ENCODE results near the gene MYL9.
"Not testable (repeated sequence)": the region's sequence is repeated elsewhere in the genome, so short reads cannot be mapped to it uniquely, and the experiment has no call there.

Gene MYL9

DNA sequence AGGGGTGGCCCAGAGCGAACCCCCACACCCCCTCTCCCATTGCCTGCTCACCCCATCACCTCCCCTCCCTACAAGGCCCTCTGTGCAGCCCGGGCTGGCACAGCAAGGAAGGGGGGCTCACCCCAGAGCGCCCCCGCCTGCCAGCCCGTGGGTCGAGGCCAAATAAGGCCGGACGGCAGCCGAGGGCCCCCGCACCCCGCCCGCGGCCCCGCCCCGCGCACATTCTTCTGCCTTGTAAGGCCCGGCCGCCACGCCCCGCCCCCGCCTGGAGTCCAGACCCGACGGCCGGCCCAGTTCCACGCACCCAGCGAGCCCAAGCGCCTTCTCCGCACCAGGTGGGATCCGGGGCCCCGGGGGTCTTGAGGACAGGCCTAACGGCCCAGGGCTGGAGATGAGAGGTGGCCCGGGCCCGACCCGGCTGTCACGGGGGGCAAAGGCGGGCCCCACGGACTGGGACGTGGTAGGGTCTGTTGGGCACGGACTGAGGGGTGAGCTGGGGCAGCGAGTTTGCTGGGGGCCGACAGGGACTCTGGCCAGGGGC is at the start of gene MYL9:
Gene MYL9 (plus strand): TSS at position 293 of the 541 bp plus-strand sequence. CDS start 3,366 bp downstream, outside the sequence.
- in situ Hi-C loops (cut with MboI; ENCODE audit: low sequenced_read_pairs) = no loop called here

DNA sequence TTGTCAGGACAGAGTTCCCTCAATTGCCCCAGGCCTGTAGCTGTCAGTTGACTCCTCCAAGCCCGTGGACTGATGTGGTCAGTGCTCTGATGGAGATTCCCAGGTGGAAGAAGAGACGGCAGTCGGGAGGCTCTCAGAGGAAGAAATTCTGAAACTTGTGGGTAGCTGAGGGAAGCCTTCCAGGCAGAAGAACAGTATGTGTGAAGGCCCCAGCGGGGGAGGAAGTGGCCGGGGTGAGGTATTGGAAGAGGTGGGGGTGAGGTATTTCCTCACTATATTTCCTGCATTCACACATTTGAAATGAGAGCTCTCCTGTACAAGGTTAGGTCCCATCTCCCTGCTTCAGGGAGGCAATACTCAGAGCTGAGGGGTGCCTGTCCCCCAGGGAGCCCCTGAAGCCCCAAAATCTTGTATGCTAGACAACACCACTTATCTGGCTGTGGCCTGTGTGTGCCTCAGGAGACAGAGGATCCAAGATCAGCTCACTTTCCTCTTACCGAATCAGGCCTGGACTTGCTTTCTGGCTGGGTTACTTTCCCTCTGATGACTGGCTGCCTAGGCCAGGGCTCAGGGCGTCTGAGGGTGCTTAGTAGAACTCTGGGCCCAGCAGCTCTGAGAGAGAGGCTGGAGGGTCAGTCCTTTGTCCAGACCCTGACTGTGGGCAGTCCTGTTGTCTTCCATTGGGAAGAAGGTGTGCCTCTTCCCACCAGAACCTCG is 49.3 kb upstream of the MYL9 start:
- in situ Hi-C loops (cut with MboI; ENCODE audit: low sequenced_read_pairs) = no loop called here

DNA sequence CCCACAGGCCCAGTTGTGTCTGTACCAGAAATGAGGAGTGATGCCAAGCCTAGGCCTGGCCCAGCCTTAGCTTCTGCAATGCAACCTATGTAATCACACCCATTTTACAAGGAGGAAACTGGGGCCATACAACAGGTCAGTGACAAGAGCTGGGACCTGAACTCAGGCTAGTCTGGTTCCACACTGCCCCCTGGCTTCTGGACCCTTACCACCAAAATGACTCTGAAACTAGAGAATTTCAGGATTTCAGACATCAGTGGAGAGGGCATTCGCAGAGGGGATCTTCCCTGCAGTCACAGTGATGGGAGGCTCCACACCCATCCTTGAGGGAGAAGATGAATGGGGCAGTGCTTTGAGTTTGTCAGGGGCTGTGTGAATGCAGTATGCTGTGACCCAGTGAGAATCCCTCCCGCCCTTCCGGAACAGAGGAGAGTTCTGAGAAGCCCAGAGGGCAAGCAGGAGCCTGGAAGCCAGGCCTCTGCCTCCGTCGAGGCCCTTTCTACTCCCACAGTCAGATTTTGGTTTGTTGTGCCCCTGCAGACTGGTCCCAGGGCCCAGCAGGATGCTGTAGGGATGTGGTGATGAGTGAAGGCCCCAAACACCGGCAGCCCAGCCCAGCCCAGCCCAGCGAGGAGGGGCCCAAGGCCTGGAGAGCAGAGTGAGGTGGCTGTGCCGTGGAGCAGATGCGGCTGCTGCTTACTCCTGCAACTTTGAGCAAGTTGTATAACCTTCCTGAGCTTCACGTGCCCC is 48.1 kb upstream of the MYL9 start:
- in situ Hi-C loops (cut with MboI; ENCODE audit: low sequenced_read_pairs) = no loop called here

DNA sequence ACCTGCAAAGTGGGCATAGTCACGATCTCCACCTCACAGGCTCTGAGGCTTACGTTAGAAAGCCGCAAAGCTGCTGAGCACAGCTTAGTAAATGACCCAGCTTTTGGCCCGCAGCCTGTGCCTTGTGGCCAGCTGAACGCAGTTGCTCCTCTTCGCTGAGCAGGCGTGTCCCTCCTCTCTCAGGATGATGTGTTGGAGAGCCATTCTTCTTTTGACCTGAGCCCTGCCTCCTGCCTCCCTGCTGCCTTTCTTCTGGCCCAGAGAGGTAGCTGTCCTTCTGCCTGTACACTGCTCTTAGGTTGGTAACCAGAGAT is 47.6 kb upstream of the MYL9 start:
- in situ Hi-C loops (cut with MboI; ENCODE audit: low sequenced_read_pairs) = no loop called here

DNA sequence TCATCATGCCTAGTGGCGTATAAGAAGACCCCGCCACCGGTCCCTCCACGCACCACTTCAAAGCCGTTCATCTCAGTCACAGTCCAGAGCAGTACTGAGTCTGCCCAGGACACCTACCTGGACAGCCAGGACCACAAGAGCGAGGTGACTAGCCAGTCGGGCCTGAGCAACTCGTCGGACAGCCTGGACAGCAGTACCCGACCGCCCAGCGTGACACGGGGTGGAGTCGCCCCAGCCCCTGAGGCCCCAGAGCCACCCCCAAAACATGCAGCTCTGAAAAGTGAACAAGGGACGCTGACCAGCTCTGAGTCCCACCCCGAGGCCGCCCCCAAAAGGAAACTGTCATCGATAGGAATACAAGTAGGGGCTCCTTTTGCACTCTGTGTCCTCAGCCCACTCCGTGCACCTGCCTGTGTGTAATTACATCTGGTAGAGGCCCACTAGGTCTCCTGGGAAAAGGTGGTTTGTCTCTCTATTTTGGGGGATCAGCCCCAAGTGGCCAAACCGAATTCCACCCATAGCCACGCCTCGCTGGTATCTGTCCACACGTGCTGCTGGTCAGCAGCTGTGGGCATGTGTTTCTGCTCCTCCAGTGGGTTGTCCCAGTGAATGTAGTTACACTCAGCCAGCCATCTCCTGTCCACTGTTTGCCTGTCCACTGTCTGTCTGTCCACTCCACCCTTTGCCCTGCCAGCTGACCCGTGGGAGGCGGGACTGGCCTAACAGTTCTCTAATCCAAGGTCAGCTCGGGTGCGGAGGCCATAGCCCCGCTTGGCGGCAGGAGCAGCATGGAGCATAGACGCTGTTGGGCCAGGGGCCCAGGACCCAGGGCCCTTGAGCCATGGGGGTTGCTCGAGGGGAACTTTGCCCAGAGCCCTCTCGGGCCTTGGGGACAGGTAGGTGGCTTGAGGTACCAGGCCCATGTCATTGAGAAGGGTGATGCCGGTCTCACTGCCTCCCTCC is 44.3 kb upstream of the MYL9 start:
- in situ Hi-C loops (cut with MboI; ENCODE audit: low sequenced_read_pairs) = no loop called here

DNA sequence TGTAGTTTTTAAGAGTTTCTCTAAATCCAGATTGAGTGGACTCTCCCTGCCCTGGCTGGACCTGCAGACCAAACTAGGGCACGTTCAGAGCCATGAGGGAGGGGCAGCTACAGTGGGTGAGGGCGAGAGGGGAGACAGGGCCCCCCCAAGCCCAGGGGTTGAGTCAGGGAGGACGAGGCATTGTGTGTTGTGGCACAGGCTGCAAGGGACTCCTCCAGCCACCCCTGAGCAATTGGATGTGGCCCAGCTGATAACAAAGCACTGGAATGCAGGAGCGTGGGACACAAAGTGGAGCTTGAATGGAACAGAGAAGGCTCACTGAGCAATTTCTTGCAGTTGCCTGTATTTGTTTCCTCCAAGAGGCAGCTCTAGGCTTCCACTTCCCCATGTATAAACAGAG is 43.5 kb upstream of the MYL9 start:
- in situ Hi-C loops (cut with MboI; ENCODE audit: low sequenced_read_pairs) = no loop called here

DNA sequence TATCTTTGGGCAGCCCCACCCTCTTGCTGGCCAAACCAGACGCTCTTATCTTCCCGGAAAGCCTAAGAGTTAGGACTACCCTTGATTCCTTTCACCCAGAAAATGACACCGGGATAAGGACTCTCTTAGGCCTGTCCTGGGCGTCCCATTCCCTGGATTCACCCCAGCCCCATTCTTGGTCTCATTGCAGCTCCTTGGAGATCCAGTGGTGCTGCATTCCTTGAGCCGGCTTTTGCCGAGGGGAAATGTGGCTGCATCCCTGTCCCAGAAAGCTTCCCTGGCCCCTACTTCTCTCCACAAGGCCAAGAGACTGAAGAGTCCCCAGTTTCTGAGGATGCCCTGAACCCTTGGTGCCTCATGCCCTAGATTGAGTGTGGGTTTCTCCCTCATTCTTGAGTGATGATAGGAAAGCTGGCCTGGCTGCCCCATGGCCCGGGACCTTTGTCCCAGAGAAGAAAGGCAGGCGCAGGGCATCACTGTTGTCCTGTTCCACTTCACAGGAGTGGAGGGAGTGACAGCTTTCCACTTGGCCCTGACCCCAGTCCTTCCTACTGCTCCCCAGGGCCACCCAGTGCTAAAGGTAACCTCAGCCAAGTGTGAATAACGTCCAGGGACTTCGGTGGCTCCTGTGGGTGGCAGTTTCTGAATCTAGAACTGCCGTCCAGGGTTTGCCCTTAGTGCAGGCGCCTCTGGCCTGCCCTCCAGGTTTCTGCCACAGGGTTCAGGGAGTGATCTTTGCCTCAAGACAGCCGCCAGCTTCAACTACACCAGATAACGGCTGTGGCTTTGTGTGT is 42.7 kb upstream of the MYL9 start:
- in situ Hi-C loops (cut with MboI; ENCODE audit: low sequenced_read_pairs) = no loop called here

DNA sequence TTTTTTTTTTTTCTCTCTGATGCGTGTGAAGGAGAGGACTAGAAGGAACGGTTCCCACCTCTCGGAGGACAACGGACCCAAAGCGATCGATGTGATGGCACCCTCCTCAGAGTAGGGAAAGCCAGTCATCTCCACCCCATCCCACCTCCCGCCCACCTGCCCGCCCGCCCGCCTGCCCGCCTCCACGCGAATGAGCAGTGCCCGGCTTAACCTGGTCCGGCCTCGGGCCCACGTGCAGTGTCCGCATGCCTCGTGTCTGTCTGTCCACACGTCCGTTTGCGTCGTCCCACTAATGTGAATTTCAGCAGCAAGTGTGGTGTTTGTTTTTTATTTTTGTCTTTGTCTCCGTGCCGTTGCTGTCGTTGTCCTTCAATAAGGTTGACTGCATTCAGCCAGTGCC is 42.1 kb upstream of the MYL9 start:
- in situ Hi-C loops (cut with MboI; ENCODE audit: low sequenced_read_pairs) = no loop called here

DNA sequence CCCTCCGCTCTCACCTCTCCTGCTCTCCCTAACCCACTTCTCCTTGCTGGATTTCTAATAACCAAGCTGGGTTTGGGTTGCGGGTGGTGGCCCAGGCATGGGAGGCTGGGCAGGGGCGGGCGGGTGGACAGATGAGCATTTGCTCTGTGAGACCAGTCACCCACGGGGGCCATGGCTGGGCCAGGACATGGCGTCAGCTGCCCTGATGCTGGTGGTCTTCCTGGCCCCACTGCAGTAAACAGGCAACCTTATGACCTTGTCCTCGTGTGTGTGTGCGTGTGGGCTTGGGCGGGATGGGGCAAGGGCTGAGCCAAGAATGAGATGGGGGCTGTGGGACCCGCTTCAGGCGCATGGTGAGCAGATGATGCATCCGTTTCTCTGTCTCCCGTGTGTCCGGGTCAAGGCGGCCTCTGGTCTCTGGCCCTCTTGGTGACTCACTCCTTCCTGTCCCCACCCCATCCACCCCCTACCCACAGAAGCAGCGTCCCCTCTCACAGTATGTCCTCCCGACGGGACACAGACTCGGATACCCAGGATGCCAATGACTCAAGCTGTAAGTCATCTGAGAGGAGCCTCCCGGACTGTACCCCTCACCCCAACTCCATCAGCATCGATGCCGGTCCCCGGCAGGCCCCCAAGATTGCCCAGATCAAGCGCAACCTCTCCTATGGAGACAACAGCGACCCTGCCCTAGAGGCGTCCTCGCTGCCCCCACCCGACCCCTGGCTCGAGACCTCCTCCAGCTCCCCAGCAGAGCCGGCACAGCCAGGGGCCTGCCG is 41.4 kb upstream of the MYL9 start:
- in situ Hi-C loops (cut with MboI; ENCODE audit: low sequenced_read_pairs) = no loop called here

DNA sequence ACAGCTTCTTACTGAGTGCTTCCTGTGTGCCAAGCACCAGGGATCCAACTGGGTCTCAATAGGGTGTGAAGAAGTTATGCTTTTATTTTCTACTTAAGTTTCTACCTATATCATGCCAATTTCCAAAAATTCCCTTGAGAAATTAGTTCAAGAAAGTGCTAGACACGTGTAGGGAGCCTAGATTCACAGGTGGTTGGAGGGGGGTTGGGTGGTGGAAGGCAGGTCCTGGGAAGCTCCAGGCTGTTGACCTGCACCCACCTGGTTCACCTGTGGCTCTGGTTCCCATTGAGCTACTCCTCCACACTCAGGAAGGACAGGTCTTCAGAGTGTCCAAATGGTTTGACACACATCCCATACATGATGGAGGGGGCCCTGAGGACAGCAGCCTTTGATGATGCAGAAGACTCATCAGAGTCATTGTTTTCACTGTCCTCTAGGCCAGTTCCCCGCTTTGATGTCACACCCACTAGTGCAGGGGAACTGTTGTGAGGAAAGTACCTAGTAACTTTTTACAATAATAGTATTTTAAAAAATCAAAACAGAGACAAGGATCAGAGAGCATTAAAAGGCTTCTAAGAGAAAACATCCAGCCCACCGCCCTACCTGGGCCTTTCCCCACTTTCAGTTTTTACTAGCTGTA is 39.8 kb upstream of the MYL9 start:
- in situ Hi-C loops (cut with MboI; ENCODE audit: low sequenced_read_pairs) = no loop called here

DNA sequence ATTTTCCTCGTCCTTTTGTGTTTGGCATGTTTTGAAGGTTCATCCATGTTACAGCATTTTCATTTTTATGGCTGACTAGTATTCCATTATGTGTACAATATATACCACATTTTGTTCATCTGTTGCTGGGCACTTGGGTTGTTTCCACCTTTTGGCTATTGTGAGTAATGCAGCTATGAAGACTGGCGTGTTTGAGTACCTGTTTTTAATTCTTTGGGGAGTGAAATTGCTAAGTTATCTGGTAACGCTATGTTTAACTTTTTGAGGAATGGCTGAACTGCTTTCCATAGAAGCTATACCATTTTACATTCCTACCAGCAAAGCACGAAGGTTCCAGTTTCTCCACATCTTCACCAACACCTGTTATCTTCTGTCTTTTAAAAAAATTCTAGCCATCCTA is 37.0 kb upstream of the MYL9 start:
- in situ Hi-C loops (cut with MboI; ENCODE audit: low sequenced_read_pairs) = no loop called here

DNA sequence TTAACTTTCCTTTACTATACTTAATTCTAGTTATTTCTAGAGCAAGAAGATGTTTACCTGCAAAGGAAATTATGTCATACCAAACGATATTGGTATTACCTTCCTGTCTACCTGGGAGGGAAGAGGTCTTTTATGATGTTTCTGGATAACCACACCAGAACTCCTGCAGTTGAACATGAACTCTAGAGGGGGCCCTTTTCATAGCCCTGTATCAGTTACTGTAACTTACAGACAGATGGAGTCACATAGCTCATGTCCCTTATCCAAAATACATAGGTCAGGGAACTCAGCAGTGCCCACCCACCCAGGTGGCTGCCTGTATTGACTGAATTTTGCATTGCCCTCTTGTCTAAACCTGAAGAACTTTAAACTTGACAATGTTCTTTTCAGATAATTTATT is 35.1 kb upstream of the MYL9 start:
- in situ Hi-C loops (cut with MboI; ENCODE audit: low sequenced_read_pairs) = no loop called here

DNA sequence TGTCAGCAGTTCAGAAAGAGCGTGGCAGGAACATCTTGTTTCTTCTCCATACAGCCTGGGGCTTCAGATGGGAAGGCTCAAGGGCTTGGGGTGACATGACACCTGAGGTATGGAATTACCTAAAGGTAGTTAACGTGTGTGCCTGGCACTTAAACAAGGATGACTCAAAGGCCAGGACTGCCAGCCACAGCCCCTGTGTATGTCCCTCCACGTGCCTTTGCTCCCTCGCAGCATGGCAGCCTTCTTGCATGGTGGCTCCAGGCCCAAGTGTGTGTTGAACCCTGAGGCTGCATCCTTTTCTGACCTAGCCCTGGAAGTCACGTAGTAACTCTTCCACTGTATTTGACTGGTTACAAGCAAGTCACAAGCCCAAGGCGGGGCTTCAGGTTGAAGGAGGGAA is 33.6 kb upstream of the MYL9 start:
- in situ Hi-C loops (cut with MboI; ENCODE audit: low sequenced_read_pairs) = no loop called here

DNA sequence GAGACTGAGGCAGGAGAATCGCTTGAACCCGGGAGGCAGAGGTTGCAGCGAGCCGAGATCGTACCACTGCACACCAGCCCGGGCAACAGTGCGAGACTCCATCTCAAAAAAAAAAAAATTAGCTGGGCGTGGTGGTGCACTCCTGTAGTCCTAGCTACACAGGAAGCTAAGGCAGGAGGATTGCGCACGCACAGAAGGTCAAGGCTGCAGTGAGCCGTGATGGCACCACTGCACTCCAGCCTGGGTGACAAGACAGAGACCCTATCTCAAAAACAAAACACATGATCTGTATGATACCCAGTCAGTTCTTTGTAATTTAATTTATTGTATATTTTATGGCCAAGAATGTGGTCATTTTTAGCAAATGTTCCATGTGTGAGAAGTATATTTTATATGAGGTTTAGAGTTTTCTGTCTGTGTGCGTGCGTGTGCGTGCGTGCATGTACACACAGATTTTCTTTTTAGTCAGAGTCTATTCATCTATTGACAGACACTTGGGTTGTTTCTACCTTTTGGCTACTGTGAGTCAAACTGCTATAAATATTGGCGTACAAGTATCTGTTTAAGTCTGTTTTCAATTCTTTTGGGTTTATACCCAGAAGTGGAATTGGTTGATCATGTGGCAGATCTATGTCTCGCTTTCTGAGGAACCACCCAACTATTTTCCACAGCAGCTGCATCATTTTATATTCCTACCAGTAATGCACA is 22.2 kb upstream of the MYL9 start:
- in situ Hi-C loops (cut with MboI; ENCODE audit: low sequenced_read_pairs) = no loop called here

DNA sequence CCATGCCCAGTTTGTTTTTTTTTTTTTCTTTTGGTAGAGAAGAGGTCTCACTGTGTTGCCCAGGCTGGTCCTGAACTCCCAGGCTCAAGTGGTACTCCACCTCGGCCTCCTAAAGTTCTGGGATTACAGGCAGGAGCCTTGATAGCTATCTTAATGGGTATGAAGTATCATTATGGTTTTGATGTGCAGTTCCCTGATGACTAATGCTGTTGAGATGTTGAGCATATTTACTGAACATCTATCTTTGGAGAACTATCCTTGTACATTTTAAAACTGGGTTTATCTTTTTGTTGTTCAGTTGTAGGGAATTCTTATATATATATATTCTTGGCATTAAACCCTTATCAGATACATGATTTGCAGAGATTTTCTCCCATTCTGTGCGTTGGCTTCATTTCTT is 21.4 kb upstream of the MYL9 start:
- in situ Hi-C loops (cut with MboI; ENCODE audit: low sequenced_read_pairs) = no loop called here

DNA sequence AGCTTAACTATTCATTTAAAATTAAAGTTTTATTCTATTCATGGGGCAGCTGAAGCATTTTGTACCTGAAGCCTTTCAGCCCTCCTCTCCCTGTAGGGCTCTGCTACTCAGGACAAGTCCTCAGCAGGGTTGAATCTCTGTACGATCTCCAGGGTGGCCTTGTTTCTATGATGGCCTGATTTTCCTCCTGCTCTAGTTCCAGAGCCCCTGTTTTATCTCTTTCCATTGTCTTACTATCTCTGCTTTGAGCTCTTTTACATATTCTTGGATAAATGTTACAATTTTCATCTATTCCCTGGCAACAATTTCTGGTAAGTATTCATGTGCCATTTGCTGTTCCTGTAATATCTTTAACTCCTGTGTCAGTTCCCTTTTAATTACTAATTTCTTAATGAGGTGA is 19.8 kb upstream of the MYL9 start:
- in situ Hi-C loops (cut with MboI; ENCODE audit: low sequenced_read_pairs) = no loop called here

DNA sequence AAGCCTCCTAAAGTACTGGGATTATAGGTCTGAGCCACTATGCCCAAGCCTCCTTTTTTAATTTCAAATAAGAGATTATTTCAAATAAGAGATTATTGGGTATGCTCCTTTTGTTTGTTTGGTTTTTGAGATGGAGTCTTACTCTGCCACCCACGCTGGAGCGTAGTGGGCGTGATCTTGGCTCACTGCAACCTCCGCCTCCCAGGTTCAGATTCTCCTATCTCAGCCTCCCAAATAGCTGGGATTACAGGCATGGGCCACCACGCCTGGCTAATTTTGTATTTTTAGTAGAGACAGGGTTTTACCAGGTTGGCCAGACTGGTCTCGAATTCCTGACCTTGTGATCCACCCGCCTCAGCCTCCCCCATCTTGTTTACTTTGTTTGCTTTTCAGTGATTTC is 18.9 kb upstream of the MYL9 start:
- in situ Hi-C loops (cut with MboI; ENCODE audit: low sequenced_read_pairs) = not testable (repeated sequence)

DNA sequence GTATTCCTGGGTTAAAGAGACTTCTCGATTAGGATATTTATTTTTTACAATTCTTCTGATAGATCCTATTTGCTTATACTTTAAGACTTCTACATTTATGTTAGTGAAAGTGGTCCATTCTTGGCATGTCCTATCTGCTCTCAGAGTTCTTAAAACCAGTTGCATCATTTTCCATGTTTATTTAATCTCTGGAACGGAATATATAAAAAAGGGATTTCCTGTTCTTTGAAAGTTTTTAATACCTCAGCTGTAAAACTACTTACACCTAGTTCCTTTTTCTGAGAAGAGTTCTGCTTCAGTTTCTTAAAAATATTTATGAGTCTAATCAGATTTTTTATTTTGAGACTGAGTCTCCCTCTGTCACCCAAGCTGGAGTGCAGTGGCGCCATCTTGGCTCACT is 18.0 kb upstream of the MYL9 start:
- in situ Hi-C loops (cut with MboI; ENCODE audit: low sequenced_read_pairs) = no loop called here

Data from HL-60/S4 (cell line).